Activated T-helper 2 cell treated with anti-CD3 and anti-CD28 coated beads, Interferon-gamma antibody, Interleukin-2, Interleukin-4, amounts not matched to agents 10 μg/mL and 5 μg/mL and 100 μg/mL, durations not matched to agents 14 hours and 24 hours and 36 hours (primary cell): ENCODE measurements around the gene INPP5K. TPM values are rescaled to one million over a fixed set of nuclear protein-coding genes. Genes with fewer than 3 reads are reported as not detected.

Source experiments
- DNase-seq: peaks from one replicate; pipeline ENCODE4 v3.0.0; 2021; ENCODE audit warnings: low spot score
- H3K27ac Mint-ChIP-seq: one replicate; pipeline ENCODE4 v1.8.0; 2021; ENCODE audit warnings: mixed read lengths
- H3K27me3 Mint-ChIP-seq: one replicate; pipeline ENCODE4 v1.8.0; 2021; ENCODE audit warnings: low read depth, mixed read lengths
- H3K36me3 Mint-ChIP-seq: one replicate; pipeline ENCODE4 v1.8.0; 2021; ENCODE audit warnings: low read depth, mixed read lengths
- H3K4me1 Mint-ChIP-seq: one replicate; pipeline ENCODE4 v1.8.0; 2021; ENCODE audit warnings: low read depth, mixed read lengths
- H3K4me3 Mint-ChIP-seq: one replicate; pipeline ENCODE4 v1.8.0; 2021; ENCODE audit warnings: low read depth, mild to moderate bottlenecking, moderate library complexity, mixed read lengths
- H3K9me3 Mint-ChIP-seq: one replicate; pipeline ENCODE4 v1.8.0; 2021; ENCODE audit warnings: mixed read lengths
- intact Hi-C: fragments of 100-400 bp; cut with micrococcal nuclease; formaldehyde crosslinking; loops from one replicate; pipeline ENCODE4 v1.15.1; 2023
- total RNA-seq: library from RNA; stranded (reverse); gene quantifications from 2 replicates; pipeline ENCODE4 v1.2.3, GENCODE V29; 2022

The INPP5K gene
- total RNA-seq, 1 donor from 2014 or later = 31.0 TPM

DNA sequence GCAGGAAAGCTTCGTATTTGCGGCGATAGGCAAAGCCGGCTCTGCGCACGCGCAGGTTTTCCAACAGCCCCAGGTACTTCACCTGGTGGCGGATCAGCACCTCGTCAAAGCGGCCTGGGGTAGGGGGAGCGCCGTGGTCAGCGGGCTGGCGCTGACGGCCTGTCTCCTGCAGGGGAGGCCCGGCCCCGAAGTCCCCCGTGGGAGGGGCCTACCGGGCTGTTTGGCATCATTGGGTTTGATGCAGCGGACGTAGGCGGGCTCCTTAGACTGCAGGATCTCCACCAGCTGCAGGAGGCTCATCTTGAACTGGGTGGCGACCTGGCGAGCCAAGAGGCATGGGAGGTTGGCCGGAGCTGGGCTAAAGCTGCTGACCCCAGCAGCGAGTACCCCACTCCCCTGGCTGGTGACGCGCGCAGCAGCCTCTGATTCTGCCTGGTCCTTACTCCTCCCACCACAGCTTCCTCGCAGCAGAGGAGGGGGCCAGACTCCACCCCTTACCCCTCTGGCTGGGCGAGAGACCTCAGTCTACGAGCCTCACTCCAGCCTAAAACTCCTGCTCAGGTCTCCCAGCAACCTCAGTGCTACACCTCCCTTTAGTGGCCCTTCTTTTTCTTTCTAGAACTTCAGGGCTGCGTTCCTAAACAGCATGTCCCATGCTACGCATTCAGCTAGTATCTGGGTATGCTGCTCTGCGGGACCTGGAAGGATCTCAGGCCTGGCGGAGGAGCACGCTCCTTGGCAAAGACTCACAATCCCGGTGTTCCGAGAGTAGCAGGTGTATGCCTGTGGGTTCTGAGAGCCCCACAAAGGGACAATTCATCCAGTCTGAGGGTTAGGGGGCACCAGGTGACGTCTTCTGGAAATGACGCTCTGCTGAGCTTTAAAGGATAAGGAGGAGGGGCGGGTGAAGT, 44.2 kb downstream of the INPP5K start:
- Mint-ChIP-seq H3K27ac (no peak overlapping the region), H3K36me3 (peaks cover 46% of the 10 kb centered on the region), H3K4me1 (peaks cover 6% of the 10 kb centered on the region), H3K4me3 (no peak overlapping the region), H3K9me3 (no peaks in the 10 kb centered on the region), H3K27me3 (no peaks in the 10 kb centered on the region)
- intact Hi-C loops = no loop called here
- no peak for DNase-seq

DNA sequence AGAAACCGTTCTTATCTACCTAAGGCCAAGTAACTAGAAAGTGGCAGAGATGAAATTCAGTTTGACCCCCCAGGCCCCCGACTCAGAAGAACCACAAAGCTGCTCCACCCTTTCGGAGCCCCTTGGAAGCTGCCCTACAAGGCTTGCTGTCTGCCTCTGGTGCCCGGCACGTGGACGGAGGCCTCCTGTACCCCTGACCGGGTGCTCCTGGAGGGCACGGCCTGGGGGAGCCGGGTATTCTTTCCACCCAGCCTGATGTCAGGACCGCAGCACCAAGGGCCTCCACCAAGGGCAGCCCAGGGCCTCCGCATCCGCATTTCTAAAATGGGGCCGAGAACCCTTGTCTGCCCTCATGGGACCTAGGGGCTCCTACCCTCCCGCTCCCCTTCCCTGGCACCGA, 44.9 kb downstream of the INPP5K start:
- peaks cover 49% of the 10 kb centered on the region for H3K36me3 Mint-ChIP-seq
- no peak overlapping the region for H3K4me3 Mint-ChIP-seq
- no peaks in the 10 kb centered on the region for H3K9me3 Mint-ChIP-seq
- H3K4me1 Mint-ChIP-seq = peaks cover 6% of the 10 kb centered on the region
- DNase-seq = no peak
- no peaks in the 10 kb centered on the region for H3K27me3 Mint-ChIP-seq
- intact Hi-C loops = no loop called here
- H3K27ac Mint-ChIP-seq = no peak overlapping the region

DNA sequence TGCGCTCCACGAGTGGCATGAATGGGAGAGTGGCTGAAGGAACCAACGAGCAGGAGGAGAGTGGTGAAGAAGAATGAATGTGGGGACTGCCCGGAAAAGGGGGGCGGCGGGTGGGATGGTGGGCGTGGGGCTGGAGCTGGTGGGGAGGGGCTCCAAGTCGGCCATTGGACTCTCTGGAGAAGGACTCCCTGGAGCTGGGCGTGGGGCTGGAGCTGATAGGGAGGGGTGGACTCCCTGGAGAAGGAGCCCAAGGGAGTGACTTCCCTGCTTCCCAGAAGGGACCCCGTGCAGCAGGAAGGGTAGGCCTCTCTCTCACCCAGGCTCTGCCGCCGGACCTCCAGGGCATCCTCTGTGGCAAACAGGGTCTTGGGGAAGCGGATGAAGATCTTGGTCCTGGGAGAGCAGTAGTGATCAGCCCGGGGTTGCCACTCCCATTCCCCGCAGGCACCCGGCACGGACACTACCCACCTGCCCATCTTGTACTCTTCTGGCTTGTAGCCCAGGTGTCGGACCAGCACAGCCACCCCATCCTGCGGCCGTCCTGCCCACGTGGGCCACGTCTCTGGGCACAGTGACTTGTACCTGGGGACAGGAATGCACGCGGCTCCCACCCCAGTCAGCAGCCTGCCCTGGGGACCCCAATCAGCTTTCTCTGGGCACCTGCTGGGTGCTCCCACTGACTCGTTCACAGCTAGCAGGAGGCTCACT, 45.5 kb downstream of the INPP5K start:
- H3K27ac Mint-ChIP-seq = no peak overlapping the region
- peaks cover 6% of the 10 kb centered on the region for H3K4me1 Mint-ChIP-seq
- intact Hi-C loops = no loop called here
- H3K9me3 Mint-ChIP-seq = no peaks in the 10 kb centered on the region
- H3K36me3 Mint-ChIP-seq = peaks cover 49% of the 10 kb centered on the region
- H3K27me3 Mint-ChIP-seq = no peaks in the 10 kb centered on the region
- no peak for DNase-seq
- H3K4me3 Mint-ChIP-seq = no peak overlapping the region

DNA sequence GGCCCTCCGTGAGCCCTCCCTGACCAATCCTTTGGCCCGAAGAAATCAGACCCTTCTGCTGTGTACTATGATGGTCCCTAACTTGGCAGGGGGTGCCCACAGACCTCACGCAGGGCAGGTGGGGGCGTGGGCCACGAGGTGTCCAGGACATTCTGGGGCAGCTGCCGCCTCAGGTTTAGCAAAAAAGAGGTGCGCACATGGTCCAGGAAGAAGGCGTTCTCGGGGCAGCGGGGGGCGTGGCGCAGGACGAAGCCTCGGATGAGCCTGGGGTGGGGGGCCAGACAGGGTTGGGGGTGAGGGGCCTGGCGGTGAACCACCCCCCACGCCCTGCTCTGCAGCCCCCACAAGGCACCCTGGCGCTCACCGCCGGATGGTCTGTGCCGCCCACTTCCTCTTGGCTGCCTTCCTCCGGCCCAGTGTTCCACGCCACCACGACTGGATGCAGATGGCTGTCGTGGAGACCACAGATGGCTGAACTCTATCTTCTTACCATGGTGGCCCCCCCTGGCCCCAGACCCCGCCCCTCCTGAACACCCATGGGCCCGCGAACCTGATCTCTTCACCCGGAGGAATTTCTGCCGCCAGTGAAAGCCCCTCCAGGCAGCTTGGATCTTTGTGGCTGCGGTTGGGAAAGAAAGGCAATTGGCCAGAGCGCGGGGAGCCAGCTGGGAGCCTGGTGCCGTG, 46.2 kb downstream of the INPP5K start:
- DNase-seq = no peak
- Mint-ChIP-seq H3K27me3 (no peaks in the 10 kb centered on the region), H3K4me3 (no peak overlapping the region), H3K4me1 (peaks cover 6% of the 10 kb centered on the region), H3K27ac (no peak overlapping the region), H3K9me3 (no peaks in the 10 kb centered on the region), H3K36me3 (peaks cover 48% of the 10 kb centered on the region)
- intact Hi-C loops = no loop called here

DNA sequence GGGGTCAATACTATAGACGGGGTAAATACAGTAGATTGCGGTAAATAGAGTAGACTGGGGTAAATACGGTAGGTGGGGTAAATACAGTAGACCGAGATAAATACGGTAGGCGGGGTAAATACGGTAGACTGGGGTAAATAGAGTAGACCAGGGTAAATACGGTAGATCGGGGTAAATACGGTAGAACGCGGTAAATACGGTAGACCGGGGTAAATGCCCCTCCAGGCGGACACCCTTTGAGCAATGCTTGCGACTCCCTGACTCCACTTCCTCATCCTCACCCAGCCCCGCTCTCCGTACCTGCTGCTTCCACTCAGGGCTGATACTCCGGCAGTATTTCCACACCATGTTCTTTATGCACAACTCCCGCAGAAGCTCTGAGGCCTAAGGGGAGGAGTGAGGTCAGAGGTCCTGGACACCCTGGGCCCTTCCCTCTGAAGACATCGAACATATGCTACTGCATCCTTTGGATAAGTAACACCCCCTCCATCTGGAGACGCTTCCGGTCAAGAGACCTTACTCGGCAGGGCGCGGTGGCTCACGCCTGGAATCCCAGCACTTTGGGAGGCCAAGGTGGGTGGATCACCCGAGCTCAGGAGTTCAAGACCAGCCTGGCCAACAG, 47.1 kb downstream of the INPP5K start:
- DNase-seq = no peak
- peaks cover 6% of the 10 kb centered on the region for H3K4me1 Mint-ChIP-seq
- no peaks in the 10 kb centered on the region for H3K9me3 Mint-ChIP-seq
- peaks cover 2% of the 10 kb centered on the region for H3K27me3 Mint-ChIP-seq
- peaks cover 51% of the 10 kb centered on the region for H3K36me3 Mint-ChIP-seq
- intact Hi-C loops = no loop called here
- no peak overlapping the region for H3K27ac Mint-ChIP-seq
- no peak overlapping the region for H3K4me3 Mint-ChIP-seq

DNA sequence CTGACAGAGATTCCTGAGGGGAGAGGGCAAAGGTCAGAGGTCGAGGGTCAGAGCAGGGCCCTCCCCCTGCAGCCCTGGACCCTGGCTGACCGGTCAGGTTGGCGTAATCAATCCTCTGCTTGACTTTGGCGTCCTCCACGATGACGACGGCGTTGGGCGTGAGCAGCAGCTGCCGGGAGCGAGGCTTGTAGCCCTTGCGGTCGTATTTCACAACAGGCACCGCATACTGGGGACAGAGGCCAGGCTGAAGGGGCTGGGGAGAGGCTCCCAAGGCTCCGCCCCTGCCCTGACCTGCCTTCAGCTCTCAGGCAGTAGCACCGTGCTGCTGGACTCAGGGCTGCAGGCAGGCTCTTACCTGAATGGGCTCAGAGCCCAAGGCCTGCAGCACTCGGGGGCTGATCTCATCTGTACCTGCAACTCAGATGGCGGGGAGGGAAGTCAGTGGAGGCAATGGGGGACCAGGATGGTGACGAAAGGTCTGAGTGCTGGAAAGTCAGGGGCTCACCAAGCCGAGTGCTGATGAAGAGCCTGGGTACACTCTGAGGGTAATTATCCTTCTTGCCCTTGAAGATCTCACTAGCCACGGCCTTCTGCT, 48.4 kb downstream of the INPP5K start:
- Mint-ChIP-seq H3K36me3 (peaks cover 49% of the 10 kb centered on the region), H3K27ac (no peak overlapping the region), H3K27me3 (peaks cover 9% of the 10 kb centered on the region), H3K4me3 (no peak overlapping the region), H3K4me1 (peaks cover 7% of the 10 kb centered on the region), H3K9me3 (no peaks in the 10 kb centered on the region)
- intact Hi-C loops = no loop called here
- no peak for DNase-seq

DNA sequence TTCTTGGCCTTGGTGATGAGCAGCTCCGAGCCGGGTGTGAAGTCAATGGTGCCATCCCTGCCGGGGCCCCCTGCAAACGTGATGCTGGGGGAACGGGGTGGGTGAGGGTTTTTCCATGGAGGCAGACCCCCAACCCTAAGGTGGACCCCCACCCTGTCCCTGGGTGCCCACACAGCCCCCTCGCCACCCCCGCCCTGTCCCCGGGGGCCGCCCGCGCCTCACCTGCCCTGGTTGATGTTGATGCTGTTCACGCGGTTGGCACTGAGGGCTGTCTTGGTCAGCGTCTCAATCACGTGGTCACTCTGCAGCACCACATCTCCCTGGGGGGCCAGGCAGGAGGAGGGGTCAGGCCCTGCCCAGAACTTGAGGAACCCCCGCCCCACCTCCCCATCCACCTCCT, 49.2 kb downstream of the INPP5K start:
- intact Hi-C loops = no loop called here
- no peaks in the 10 kb centered on the region for H3K9me3 Mint-ChIP-seq
- DNase-seq = no peak
- H3K36me3 Mint-ChIP-seq = peaks cover 50% of the 10 kb centered on the region
- peaks cover 15% of the 10 kb centered on the region for H3K4me1 Mint-ChIP-seq
- H3K4me3 Mint-ChIP-seq = no peak overlapping the region
- peaks cover 10% of the 10 kb centered on the region for H3K27me3 Mint-ChIP-seq
- no peak overlapping the region for H3K27ac Mint-ChIP-seq

DNA sequence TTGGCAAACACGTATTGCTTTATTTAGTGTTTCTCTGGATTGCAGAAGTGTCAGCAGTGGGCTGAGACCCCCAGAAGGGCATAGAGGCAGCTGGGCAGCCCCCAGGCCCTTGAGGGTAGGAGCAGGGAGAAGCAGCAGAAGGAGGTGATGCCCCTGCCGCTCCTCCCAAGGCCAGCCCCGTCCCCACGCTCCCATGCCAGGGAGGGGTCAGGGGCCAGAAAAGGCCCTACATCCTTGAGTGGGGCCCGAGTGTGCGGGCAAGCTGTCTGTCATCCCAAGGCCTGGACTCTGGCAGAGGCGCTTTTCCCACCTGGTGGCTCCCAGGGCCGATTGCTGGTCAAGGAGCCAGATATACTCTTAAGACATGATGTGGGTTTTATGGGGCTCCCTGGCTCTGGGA, 52.2 kb downstream of the INPP5K start:
- no peak overlapping the region for H3K4me3 Mint-ChIP-seq
- H3K27me3 Mint-ChIP-seq = peaks cover 23% of the 10 kb centered on the region
- intact Hi-C loops = no loop called here
- peaks cover 29% of the 10 kb centered on the region for H3K36me3 Mint-ChIP-seq
- H3K27ac Mint-ChIP-seq = no peak overlapping the region
- DNase-seq = no peak
- peaks cover 19% of the 10 kb centered on the region for H3K4me1 Mint-ChIP-seq
- no peaks in the 10 kb centered on the region for H3K9me3 Mint-ChIP-seq

DNA sequence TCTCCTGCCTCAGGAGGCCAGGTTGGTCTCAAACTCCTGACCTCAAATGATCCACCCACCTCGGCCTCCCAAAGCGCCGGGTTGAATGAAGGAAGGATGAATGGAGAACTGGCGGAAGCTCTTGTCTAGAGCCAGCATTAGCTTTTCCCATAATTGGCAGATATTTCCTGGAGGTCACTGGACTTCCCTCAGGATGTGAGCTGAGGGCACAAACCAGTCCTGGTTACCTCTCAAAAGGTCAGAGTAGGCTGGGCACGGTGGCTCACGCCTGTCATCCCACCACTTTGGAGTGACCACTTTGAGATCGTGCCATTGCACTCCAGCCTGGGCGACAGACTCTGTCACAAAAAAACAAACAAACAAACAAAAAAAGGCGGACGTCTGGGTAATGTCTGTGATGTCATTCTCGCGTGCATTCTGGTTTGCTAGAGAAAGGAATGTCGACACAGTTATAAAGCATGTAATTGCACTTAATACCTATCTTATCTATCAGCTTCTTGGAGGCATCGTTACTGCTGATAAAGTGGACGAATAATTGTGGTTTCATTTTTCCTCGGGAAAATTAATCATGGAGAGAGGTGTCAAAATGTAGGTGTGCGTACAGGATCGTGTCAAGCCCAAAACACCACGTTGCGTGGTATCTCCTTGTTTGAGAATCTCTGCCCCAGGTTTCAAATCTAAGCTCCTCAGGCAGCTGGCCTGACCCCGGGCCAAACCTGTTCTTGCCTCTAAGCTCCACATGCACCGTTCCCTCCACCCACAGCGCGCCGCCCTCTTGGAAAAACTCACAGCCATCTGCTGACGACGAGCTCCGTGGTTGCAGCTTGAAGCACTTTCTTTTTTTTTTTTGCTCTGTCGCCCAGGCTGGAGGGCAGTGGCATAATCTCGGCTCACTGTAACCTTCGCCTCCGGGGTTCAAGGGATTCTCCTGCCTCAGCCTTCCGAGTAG, 54.0 kb downstream of the INPP5K start:
- H3K9me3 Mint-ChIP-seq = no peaks in the 10 kb centered on the region
- no peak for DNase-seq
- no peak overlapping the region for H3K4me3 Mint-ChIP-seq
- H3K4me1 Mint-ChIP-seq = peaks cover 19% of the 10 kb centered on the region
- peaks cover 15% of the 10 kb centered on the region for H3K36me3 Mint-ChIP-seq
- peaks cover 25% of the 10 kb centered on the region for H3K27me3 Mint-ChIP-seq
- H3K27ac Mint-ChIP-seq = peak overlapping the region; percentile 78
- intact Hi-C loops = loop anchor here (2.0 kb wide), 1 partner anchor 24 kb away; no protein-coding TSS in a partner anchor

DNA sequence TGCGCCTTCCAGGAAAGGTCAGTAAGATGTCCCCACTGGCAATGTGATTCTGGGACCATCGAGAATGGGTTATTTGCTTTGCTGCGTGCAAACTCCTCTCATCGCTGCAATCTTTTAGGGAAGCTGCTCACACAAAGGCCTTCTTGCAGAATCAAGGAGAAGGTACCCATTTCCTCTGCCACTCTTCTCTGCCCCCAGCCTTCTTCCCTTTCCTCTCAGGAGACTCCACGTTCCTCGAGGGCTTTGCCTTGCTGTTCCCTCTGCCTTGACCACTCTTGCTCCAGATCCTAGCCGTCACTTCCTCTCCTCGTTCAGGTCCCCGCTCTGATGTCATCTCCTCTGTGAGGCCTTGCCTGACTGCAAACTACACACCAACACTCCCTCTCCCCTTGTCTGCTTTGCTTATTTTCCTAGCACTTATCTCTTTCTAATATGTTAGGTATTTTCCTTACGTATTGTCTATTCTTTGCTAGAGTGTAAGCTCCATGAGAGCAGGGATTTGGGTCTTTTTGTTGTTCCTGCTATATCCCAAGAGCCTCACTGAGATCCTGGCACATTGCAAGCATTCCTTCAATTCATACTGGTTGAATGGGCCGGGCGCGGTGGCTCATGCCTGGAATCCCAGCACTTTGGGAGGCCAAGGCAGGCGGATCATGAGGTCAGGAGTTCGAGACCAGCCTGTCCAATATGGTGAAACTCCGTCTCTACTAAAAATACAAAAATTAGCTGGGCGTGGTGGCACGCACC, 55.0 kb downstream of the INPP5K start:
- intact Hi-C loops = no loop called here
- DNase-seq = no peak
- no peaks in the 10 kb centered on the region for H3K9me3 Mint-ChIP-seq
- peaks cover 22% of the 10 kb centered on the region for H3K4me1 Mint-ChIP-seq
- peaks cover 28% of the 10 kb centered on the region for H3K27me3 Mint-ChIP-seq
- H3K36me3 Mint-ChIP-seq = peaks cover 12% of the 10 kb centered on the region
- H3K4me3 Mint-ChIP-seq = no peak overlapping the region
- H3K27ac Mint-ChIP-seq = no peak overlapping the region

DNA sequence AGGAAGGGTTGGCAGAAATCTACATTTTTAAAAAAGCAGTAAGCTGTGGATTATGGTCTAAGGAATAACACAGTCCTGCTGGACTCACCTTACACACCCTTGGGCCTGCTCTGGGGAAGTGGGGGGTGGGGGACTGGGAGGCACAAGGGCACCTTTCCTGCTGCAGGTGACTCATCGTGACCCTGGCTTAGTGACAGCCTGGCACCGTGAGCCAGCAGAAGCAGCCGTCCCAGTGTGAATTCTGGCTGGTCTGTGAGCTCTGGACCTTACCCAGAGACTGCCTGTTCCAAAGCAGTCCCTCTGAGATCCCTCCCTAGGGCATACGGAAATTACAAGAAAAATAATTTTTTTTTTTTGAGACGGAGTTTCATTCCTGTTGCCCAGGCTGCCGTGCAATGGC, 56.2 kb downstream of the INPP5K start:
- no peak for DNase-seq
- Mint-ChIP-seq H3K9me3 (no peaks in the 10 kb centered on the region), H3K4me1 (peaks cover 22% of the 10 kb centered on the region), H3K27me3 (peaks cover 28% of the 10 kb centered on the region), H3K4me3 (no peak overlapping the region), H3K27ac (no peak overlapping the region), H3K36me3 (peaks cover 9% of the 10 kb centered on the region)
- intact Hi-C loops = no loop called here
